ENCODE results near the gene TFRC. TPM values are rescaled to one million over a fixed set of nuclear protein-coding genes. Genes with fewer than 3 reads are reported as not detected.
"Not testable (repeated sequence)": the region's sequence is repeated elsewhere in the genome, so short reads cannot be mapped to it uniquely, and the experiment has no call there.

TFRC gene
- total RNA-seq, 3 donors from 2014 or later = 119 to 225 (median 167) TPM

DNA sequence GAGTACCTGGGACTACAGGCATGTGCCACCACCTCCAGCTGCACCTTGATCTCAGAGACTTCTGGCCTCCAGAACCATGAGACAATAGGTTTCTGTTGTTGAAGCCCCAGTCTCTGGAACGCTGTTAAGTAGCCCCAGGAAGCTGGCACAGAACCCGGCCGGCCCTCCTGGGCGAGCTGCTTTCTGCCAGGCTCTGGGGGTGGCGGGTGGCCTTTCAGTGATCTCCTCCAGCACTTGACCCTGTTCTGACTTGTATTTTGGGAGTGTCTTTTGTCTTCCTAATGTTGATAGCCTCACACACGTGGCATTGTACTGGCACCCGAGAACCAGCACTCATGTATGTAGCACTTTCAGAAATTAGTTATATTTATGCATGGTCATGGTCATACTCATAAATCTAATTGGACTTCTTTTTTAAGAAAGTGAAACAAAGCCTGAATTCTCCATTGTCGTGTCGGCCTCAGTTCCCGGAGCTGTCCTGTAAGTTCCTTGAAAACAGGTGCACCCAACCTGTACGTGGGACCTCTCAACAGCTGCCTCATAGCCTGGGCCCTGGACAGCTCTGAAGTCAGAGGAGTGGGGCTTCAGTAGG lies 74.0 kb downstream of the TFRC start:
- DNase-seq = no peak
- ATAC-seq = no peak

DNA sequence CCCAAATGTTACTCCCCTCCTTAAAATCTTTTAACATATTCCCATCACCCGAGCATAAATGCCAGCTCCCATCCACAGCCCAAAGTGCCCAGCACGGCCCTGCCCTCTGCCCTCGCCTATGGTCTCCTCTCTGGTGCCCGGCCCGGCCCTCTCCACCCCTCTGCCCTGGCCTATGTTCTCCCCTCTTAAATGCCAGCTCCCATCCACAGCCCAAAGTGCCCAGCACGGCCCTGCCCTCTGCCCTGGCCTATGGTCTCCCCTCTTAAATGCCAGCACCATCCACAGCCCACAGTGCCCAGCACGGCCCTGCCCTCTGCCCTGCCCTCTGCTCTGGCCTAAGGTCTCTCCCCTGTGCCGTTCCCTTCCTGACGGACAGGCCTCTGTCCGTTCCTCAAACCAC lies 76.6 kb downstream of the TFRC start:
- H3K4me3 ChIP-seq; H3K4me1 ChIP-seq (ENCODE audit: low read depth); H3K9me3 ChIP-seq; H3K36me3 ChIP-seq (ENCODE audit: low read depth); intact Hi-C loops (cut with DNase I, micrococcal nuclease); DNase-seq; ATAC-seq: not testable (repeated sequence)

More for the DNA sequence above, 74.0 kb downstream of the TFRC start:
- TF ChIP-seq, protein P1, sequence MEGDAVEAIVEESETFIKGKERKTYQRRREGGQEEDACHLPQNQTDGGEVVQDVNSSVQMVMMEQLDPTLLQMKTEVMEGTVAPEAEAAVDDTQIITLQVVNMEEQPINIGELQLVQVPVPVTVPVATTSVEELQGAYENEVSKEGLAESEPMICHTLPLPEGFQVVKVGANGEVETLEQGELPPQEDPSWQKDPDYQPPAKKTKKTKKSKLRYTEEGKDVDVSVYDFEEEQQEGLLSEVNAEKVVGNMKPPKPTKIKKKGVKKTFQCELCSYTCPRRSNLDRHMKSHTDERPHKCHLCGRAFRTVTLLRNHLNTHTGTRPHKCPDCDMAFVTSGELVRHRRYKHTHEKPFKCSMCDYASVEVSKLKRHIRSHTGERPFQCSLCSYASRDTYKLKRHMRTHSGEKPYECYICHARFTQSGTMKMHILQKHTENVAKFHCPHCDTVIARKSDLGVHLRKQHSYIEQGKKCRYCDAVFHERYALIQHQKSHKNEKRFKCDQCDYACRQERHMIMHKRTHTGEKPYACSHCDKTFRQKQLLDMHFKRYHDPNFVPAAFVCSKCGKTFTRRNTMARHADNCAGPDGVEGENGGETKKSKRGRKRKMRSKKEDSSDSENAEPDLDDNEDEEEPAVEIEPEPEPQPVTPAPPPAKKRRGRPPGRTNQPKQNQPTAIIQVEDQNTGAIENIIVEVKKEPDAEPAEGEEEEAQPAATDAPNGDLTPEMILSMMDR (IDR thresholded peaks at IDR 0.05) = no peak
- H3K9me3 ChIP-seq = no peaks in the 10 kb centered on the region
- no peaks in the 10 kb centered on the region for H3K36me3 ChIP-seq (ENCODE audit: low read depth)
- H3K4me1 ChIP-seq (ENCODE audit: low read depth) = no peaks in the 10 kb centered on the region
- intact Hi-C loops (cut with DNase I, micrococcal nuclease) = no loop called here
- no peak overlapping the region for H3K4me3 ChIP-seq

DNA sequence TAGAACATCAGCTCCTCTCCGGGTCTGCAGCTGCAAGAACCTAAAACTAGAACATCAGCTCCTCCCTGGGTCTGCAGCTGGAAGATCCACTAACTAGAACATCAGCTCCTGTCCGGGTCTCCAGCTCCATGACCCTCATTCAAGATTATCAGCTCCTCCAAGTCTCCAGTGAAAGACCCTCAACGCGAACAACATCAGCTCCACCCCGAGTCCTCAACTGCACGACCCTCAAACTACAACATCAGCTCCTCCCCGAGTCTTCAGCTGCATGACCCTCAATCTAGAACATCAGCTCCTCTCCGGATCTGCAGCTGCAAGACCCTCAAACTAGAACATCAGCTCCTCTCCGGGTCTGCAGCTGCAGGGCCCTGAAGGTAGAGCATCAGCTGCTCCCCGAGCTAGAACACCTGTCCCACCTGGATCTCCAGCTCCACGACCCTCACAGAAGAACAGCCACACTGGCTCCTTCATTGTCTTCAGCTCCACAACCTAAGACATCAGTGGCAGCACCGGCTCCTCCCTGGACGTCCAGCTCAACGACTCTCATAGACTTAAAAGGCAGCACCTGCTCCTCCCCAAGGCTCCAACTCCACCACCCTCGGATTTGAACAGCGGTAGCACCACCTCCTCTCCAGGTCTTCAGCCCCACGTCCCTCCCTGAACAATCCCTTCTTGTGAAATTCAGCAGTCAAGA lies 77.4 kb downstream of the TFRC start:
- DNase-seq; H3K36me3 ChIP-seq (ENCODE audit: low read depth); intact Hi-C loops (cut with DNase I, micrococcal nuclease); ATAC-seq; H3K4me1 ChIP-seq (ENCODE audit: low read depth); H3K9me3 ChIP-seq; H3K4me3 ChIP-seq: not testable (repeated sequence)

GRCh38 chr3:196003611-196004010 lies 78.3 kb downstream of the TFRC start:
- TF ChIP-seq, protein P1 (IDR thresholded peaks at IDR 0.05) = no peak
- Histone ChIP-seq H3K4me3 (no peak overlapping the region), H3K4me1 (ENCODE audit: low read depth) (no peaks in the 10 kb centered on the region), H3K36me3 (ENCODE audit: low read depth) (no peaks in the 10 kb centered on the region), H3K9me3 (no peaks in the 10 kb centered on the region)
- DNase-seq (no peak), ATAC-seq (no peak)
- intact Hi-C loops (cut with DNase I, micrococcal nuclease) = no loop called here

- H3K36me3 ChIP-seq (ENCODE audit: low read depth); ATAC-seq; DNase-seq; intact Hi-C loops (cut with DNase I, micrococcal nuclease); H3K4me1 ChIP-seq (ENCODE audit: low read depth); H3K9me3 ChIP-seq; H3K4me3 ChIP-seq: not testable (repeated sequence)
These were observed 79.2 kb downstream of the TFRC start for GRCh38 chr3:196002721-196003120.

- H3K36me3 ChIP-seq (ENCODE audit: low read depth); ATAC-seq; intact Hi-C loops (cut with DNase I, micrococcal nuclease); H3K4me1 ChIP-seq (ENCODE audit: low read depth); H3K4me3 ChIP-seq; H3K9me3 ChIP-seq; DNase-seq: not testable (repeated sequence)
These were observed 80.7 kb downstream of the TFRC start for GRCh38 chr3:196001240-196001639.

GRCh38 chr3:196000360-196000950 lies 81.4 kb downstream of the TFRC start:
- intact Hi-C loops (cut with DNase I, micrococcal nuclease); H3K4me1 ChIP-seq (ENCODE audit: low read depth); H3K36me3 ChIP-seq (ENCODE audit: low read depth); H3K4me3 ChIP-seq; ATAC-seq; DNase-seq; H3K9me3 ChIP-seq: not testable (repeated sequence)

GRCh38 chr3:195999896-196000295 lies 82.0 kb downstream of the TFRC start:
- DNase-seq (no peak), ATAC-seq (no peak)
- H3K9me3 ChIP-seq = no peaks in the 10 kb centered on the region
- no peaks in the 10 kb centered on the region for H3K4me1 ChIP-seq (ENCODE audit: low read depth)
- TF ChIP-seq, protein P1 (IDR thresholded peaks at IDR 0.05) = no peak
- intact Hi-C loops (cut with DNase I, micrococcal nuclease) = no loop called here
- H3K36me3 ChIP-seq (ENCODE audit: low read depth) = no peaks in the 10 kb centered on the region
- H3K4me3 ChIP-seq = no peak overlapping the region

All from mucosa of descending colon (tissue), 3 donors.